MM.1S (cell line): ENCODE results near the gene YAE1.

ENCODE experiments used
- DNase-seq: peaks from one replicate; pipeline ENCODE4 v3.0.0-alpha.2; 2015
- H2AFZ ChIP-seq: fragments of 300-600 bp; sonication (generic); 2 replicates; pipeline ENCODE4 v1.6.0; 2016; ENCODE audit warnings: antibody characterized with exemption, low read length
- H3F3A ChIP-seq: fragments of 300-600 bp; sonication (generic); 2 replicates; pipeline ENCODE4 v1.6.1; 2016; ENCODE audit warnings: mild to moderate bottlenecking, antibody characterized with exemption, low read length, moderate library complexity, mixed read lengths; ENCODE audit not compliant: insufficient read depth
- H3K27ac ChIP-seq: fragments of 300-600 bp; sonication (generic); 2 replicates; pipeline ENCODE4 v1.5.1; 2016; ENCODE audit warnings: mild to moderate bottlenecking, low read length
- H3K27me3 ChIP-seq: fragments of 300-600 bp; sonication (generic); replicated peaks from 2 replicates; pipeline ENCODE4 v1.6.0; 2016; ENCODE audit warnings: low read length; ENCODE audit not compliant: insufficient read depth
- H3K36me3 ChIP-seq: fragments of 300-600 bp; sonication (generic); replicated peaks from 2 replicates; pipeline ENCODE4 v1.6.1; 2016; ENCODE audit warnings: mild to moderate bottlenecking, low read length, mixed read lengths; ENCODE audit not compliant: insufficient read depth
- H3K4me1 ChIP-seq: fragments of 300-600 bp; sonication (generic); 2 replicates; pipeline ENCODE4 v1.6.1; 2016; ENCODE audit warnings: low read length, mixed read lengths
- H3K4me2 ChIP-seq: fragments of 300-600 bp; sonication (generic); 2 replicates; pipeline ENCODE4 v1.6.0; 2016; ENCODE audit warnings: low read depth, low read length
- H3K4me3 ChIP-seq: fragments of 300-600 bp; sonication (generic); 2 replicates; pipeline ENCODE4 v1.5.1; 2016; ENCODE audit warnings: low read length, mixed read lengths
- H3K79me2 ChIP-seq: fragments of 300-600 bp; sonication (generic); 2 replicates; pipeline ENCODE4 v1.6.1; 2016; ENCODE audit warnings: mixed run types, low read length, mixed read lengths
- H3K9ac ChIP-seq: fragments of 300-600 bp; sonication (generic); 2 replicates; pipeline ENCODE4 v1.6.1; 2016; ENCODE audit warnings: low read length, mixed read lengths
- H3K9me2 ChIP-seq: fragments of 300-600 bp; sonication (generic); replicated peaks from 2 replicates; pipeline ENCODE4 v1.6.1; 2016; ENCODE audit warnings: mild to moderate bottlenecking, low read length, mixed read lengths; ENCODE audit not compliant: insufficient read depth
- H3K9me3 ChIP-seq: fragments of 300-600 bp; sonication (generic); replicated peaks from 2 replicates; pipeline ENCODE4 v1.6.1; 2016; ENCODE audit warnings: mild to moderate bottlenecking, low read length, mixed read lengths; ENCODE audit not compliant: insufficient read depth
- H4K20me1 ChIP-seq: fragments of 300-600 bp; sonication (generic); 2 replicates; pipeline ENCODE4 v1.6.1; 2016; ENCODE audit warnings: mild to moderate bottlenecking, low read length, moderate library complexity, mixed read lengths; ENCODE audit not compliant: insufficient read depth
- CTCF ChIP-seq: fragments of 300-600 bp; sonication (generic); IDR thresholded peaks from 2 replicates; pipeline ENCODE4 v1.5.1; 2016; ENCODE audit warnings: antibody characterized with exemption, low read length, mixed read lengths
- EZH2 ChIP-seq: fragments of 300-600 bp; sonication (generic); optimal IDR thresholded peaks from 2 replicates; pipeline ENCODE3; 2017; ENCODE audit warnings: low read depth, mild to moderate bottlenecking, antibody characterized with exemption, low read length, mixed read lengths
- EZH2phosphoT487 ChIP-seq: fragments of 300-600 bp; sonication (generic); IDR thresholded peaks from 2 replicates; pipeline ENCODE4 v1.6.1; 2018; ENCODE audit warnings: antibody characterized with exemption, low read length

The YAE1 gene

DNA sequence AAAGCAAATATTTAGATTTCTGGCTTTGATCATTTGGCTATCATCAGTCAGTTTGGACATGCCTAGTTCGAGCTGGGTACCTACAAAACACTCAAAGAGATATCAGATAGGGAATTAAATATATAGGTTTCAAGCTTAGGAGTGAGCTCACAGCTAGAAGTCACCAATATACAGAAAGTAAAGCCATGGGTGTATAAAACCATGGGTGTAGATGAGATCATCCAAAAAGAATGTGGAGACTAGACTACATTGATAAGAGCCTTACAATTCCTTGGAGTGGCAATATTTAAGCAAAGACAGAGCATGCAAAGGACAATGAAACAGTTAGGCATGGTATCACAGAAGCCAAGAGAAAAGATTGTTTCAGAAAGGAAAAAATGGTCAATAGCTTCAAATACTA, 49.9 kb downstream of the YAE1 start:
- H3K27me3 ChIP-seq = no peaks in the 10 kb centered on the region
- no peaks in the 10 kb centered on the region for H4K20me1 ChIP-seq
- no peaks in the 10 kb centered on the region for H3K4me1 ChIP-seq
- no peak overlapping the region for H2AFZ ChIP-seq
- no peak overlapping the region for H3K4me3 ChIP-seq
- H3K27ac ChIP-seq = no peak overlapping the region
- no peak for DNase-seq
- H3F3A ChIP-seq = no peaks in the 10 kb centered on the region
- no peak overlapping the region for H3K4me2 ChIP-seq
- no peak overlapping the region for H3K9ac ChIP-seq
- no peaks in the 10 kb centered on the region for H3K36me3 ChIP-seq
- no peaks in the 10 kb centered on the region for H3K9me3 ChIP-seq
- TF ChIP-seq CTCF = no peak
- no peak for TF ChIP-seq EZH2
- TF ChIP-seq EZH2phosphoT487 = no peak
- no peaks in the 10 kb centered on the region for H3K79me2 ChIP-seq
- no peaks in the 10 kb centered on the region for H3K9me2 ChIP-seq

DNA sequence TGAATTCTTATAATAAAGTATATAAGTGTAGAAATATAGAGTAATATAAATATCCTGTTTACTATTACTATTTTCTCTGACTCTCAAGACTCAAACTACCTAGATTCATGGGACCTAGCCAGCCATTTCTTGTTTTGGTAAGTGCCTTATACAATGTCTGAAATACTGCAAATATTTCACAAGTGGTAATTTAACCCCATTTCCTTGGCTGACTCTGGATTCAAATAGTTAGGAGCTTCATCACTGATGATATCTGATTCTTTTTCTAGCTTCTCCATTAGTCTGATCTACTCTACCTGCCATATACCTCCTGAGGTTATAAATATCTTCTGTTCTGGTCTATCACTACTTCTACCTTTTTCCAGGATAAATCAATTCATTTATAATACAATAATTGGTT, 50.8 kb downstream of the YAE1 start:
- no peak for DNase-seq
- Histone ChIP-seq H3K9ac (no peak overlapping the region), H3K4me2 (no peak overlapping the region), H3K27ac (no peak overlapping the region), H3K36me3 (no peaks in the 10 kb centered on the region), H2AFZ (no peak overlapping the region), H3K9me3 (no peaks in the 10 kb centered on the region), H4K20me1 (no peaks in the 10 kb centered on the region), H3K4me1 (no peaks in the 10 kb centered on the region), H3F3A (no peaks in the 10 kb centered on the region; the same call in 1 of the 2 replicates), H3K27me3 (no peaks in the 10 kb centered on the region), H3K9me2 (no peaks in the 10 kb centered on the region), H3K4me3 (no peak overlapping the region), H3K79me2 (no peaks in the 10 kb centered on the region)
- TF ChIP-seq EZH2 = no peak
- no peak for TF ChIP-seq EZH2phosphoT487

- Histone ChIP-seq H3K4me3 (no peak overlapping the region), H3K4me1 (peaks cover 4% of the 10 kb centered on the region; the same call in 1 of the 2 replicates), H3K9me2 (no peaks in the 10 kb centered on the region)
Measured at GRCh38 chr7:39618868-39619267, 52.7 kb downstream of the YAE1 start.

More at GRCh38 chr7:39618868-39619267, 52.7 kb downstream of the YAE1 start:
- TF ChIP-seq EZH2phosphoT487 (no peak), EZH2 (no peak), CTCF (no peak)
- H4K20me1 ChIP-seq = no peaks in the 10 kb centered on the region
- no peaks in the 10 kb centered on the region for H3K9me3 ChIP-seq
- H3K79me2 ChIP-seq = peaks cover 9% of the 10 kb centered on the region
- H3K27ac ChIP-seq = no peak overlapping the region
- peaks cover 7% of the 10 kb centered on the region; the same call in 1 of the 2 replicates for H3F3A ChIP-seq
- no peaks in the 10 kb centered on the region for H3K27me3 ChIP-seq
- no peak overlapping the region for H3K9ac ChIP-seq
- no peaks in the 10 kb centered on the region for H3K36me3 ChIP-seq
- H2AFZ ChIP-seq = no peak overlapping the region
- no peak overlapping the region for H3K4me2 ChIP-seq
- no peak for DNase-seq
